ENCODE measurements around the gene ECHDC3. TPM values are rescaled to one million over a fixed set of nuclear protein-coding genes. Genes with fewer than 3 reads are reported as not detected.

ECHDC3 gene
- total RNA-seq, 2 donors from 2014 or later, result 12.9 to 13.6 TPM

DNA sequence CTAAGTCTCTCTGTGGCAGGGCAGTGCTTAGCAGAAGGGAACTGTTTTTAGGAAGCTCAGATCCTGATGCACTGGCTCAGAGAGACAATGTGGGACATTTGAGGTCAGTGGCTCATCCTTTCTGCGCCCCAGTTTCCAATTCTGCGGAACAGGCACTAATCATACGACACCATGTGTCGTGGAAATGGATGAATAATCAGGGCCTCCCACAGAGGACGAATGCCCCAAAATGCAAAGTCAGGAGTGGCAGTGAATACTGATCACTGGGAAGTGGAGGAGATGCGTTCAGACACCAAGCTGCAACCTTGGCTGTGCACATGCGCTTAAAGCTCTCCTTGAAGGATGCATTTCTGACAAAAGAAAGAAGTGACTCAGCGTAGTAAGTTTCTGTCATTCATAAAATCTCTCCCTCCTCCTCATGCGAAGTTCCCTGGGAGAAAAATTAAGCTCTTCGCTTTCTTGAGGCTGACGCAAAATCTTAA lies 21.9 kb upstream of the ECHDC3 start:
- 93 to 98% methylated on average over 11 of the region's 11 CpGs for WGBS, 2 experiments (ENCODE audit: insufficient coverage in 1 of 2, insufficient read length in 1 of 2)
- Mint-ChIP-seq H3K4me1 (no peaks in the 10 kb centered on the region), H3K27ac (no peak overlapping the region), H3K9me3 (no peaks in the 10 kb centered on the region), H3K27me3 (ENCODE audit: insufficient read depth) (no peaks in the 10 kb centered on the region), H3K36me3 (ENCODE audit: low read depth) (no peaks in the 10 kb centered on the region), H3K4me3 (no peak overlapping the region)
- Histone ChIP-seq H3K36me3 (ENCODE audit: control insufficient read depth, insufficient read depth, low read length) (no peaks in the 10 kb centered on the region), H3K4me1 (ENCODE audit: control insufficient read depth, insufficient read depth, low read length) (no peaks in the 10 kb centered on the region), H3K4me3 (ENCODE audit: low read length) (no peak overlapping the region), H3K9ac (ENCODE audit: extremely low read depth, low read length, poor library complexity, severe bottlenecking) (no peak overlapping the region), H3K27ac (ENCODE audit: low read depth, low read length) (no peak overlapping the region), H3K9me3 (ENCODE audit: control insufficient read depth, low read length) (no peaks in the 10 kb centered on the region), H3K27me3 (ENCODE audit: control insufficient read depth, insufficient read depth, low read length, poor library complexity, severe bottlenecking) (no peaks in the 10 kb centered on the region)
- TF ChIP-seq, protein P1, sequence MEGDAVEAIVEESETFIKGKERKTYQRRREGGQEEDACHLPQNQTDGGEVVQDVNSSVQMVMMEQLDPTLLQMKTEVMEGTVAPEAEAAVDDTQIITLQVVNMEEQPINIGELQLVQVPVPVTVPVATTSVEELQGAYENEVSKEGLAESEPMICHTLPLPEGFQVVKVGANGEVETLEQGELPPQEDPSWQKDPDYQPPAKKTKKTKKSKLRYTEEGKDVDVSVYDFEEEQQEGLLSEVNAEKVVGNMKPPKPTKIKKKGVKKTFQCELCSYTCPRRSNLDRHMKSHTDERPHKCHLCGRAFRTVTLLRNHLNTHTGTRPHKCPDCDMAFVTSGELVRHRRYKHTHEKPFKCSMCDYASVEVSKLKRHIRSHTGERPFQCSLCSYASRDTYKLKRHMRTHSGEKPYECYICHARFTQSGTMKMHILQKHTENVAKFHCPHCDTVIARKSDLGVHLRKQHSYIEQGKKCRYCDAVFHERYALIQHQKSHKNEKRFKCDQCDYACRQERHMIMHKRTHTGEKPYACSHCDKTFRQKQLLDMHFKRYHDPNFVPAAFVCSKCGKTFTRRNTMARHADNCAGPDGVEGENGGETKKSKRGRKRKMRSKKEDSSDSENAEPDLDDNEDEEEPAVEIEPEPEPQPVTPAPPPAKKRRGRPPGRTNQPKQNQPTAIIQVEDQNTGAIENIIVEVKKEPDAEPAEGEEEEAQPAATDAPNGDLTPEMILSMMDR (conservative IDR thresholded peaks at IDR 0.05), result no peak
- DNase-seq, result no peak

DNA sequence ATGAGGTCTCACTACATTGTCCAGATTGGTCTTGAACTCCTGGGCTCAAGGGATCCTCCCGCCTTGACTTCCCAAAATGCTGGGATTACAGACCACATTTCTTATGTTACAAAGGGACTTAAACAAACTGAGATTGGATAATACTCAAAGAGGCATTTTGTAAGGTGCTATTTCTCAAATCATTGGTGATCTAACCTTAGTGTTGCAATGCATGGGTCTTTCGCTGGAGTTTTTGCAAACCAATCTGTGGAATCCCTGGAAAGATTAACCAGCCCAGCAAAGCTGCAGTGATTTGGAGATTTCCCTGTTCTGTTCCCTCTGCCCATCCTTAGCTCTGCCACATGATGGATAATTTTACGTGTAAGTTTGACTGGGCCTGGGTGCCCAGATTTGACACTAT lies 20.4 kb upstream of the ECHDC3 start:
- no peak overlapping the region for H3K27ac Mint-ChIP-seq
- no peak overlapping the region for H3K27ac ChIP-seq (ENCODE audit: low read depth, low read length)
- no peaks in the 10 kb centered on the region for H3K36me3 Mint-ChIP-seq (ENCODE audit: low read depth)
- no peaks in the 10 kb centered on the region for H3K4me1 Mint-ChIP-seq
- no peaks in the 10 kb centered on the region for H3K27me3 ChIP-seq (ENCODE audit: control insufficient read depth, insufficient read depth, low read length, poor library complexity, severe bottlenecking)
- H3K4me3 ChIP-seq (ENCODE audit: low read length), result no peak overlapping the region
- no peaks in the 10 kb centered on the region for H3K9me3 Mint-ChIP-seq
- DNase-seq, result no peak
- no peaks in the 10 kb centered on the region for H3K4me1 ChIP-seq (ENCODE audit: control insufficient read depth, insufficient read depth, low read length)
- H3K36me3 ChIP-seq (ENCODE audit: control insufficient read depth, insufficient read depth, low read length), result no peaks in the 10 kb centered on the region
- WGBS, 2 experiments (ENCODE audit: insufficient coverage in 1 of 2, insufficient read length in 1 of 2), result 90% methylated on average over 1 to 3 of the region's 3 CpGs
- H3K27me3 Mint-ChIP-seq (ENCODE audit: insufficient read depth), result no peaks in the 10 kb centered on the region
- no peak overlapping the region for H3K9ac ChIP-seq (ENCODE audit: extremely low read depth, low read length, poor library complexity, severe bottlenecking)
- no peak overlapping the region for H3K4me3 Mint-ChIP-seq
- TF ChIP-seq, protein P1 (conservative IDR thresholded peaks at IDR 0.05), result no peak
- no peaks in the 10 kb centered on the region for H3K9me3 ChIP-seq (ENCODE audit: control insufficient read depth, low read length)

DNA sequence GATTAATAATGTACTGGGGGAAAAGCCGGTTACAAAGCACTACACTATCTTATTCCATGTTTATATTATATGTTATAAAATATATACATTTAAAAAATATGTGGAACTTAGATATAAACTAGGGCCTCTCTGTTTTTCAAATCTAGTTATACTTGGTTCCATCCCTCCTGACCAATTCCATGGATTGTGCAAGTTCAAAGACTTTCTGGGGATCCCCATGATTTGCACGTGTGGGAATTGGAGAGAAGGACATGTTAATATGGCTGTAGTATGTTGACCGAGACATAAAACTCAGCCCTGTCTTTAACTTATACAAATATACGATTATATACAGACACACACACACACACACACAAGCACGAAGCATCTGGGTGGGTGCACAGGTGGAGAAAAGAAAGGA lies 18.8 kb upstream of the ECHDC3 start:
- H3K27me3 Mint-ChIP-seq (ENCODE audit: insufficient read depth), result no peaks in the 10 kb centered on the region
- TF ChIP-seq, protein P1 (conservative IDR thresholded peaks at IDR 0.05), result no peak
- H3K36me3 ChIP-seq (ENCODE audit: control insufficient read depth, insufficient read depth, low read length), result no peaks in the 10 kb centered on the region
- no peak overlapping the region for H3K27ac ChIP-seq (ENCODE audit: low read depth, low read length)
- H3K9ac ChIP-seq (ENCODE audit: extremely low read depth, low read length, poor library complexity, severe bottlenecking), result no peak overlapping the region
- H3K27ac Mint-ChIP-seq, result no peak overlapping the region
- H3K4me1 ChIP-seq (ENCODE audit: control insufficient read depth, insufficient read depth, low read length), result no peaks in the 10 kb centered on the region
- no peaks in the 10 kb centered on the region for H3K27me3 ChIP-seq (ENCODE audit: control insufficient read depth, insufficient read depth, low read length, poor library complexity, severe bottlenecking)
- no peak for DNase-seq
- 100% methylated on average over 1 to 2 of the region's 5 CpGs for WGBS, 2 experiments (ENCODE audit: insufficient coverage in 1 of 2, insufficient read length in 1 of 2)
- peaks cover 7% of the 10 kb centered on the region for H3K9me3 Mint-ChIP-seq
- H3K36me3 Mint-ChIP-seq (ENCODE audit: low read depth), result no peaks in the 10 kb centered on the region
- peaks cover 2% of the 10 kb centered on the region for H3K9me3 ChIP-seq (ENCODE audit: control insufficient read depth, low read length)
- H3K4me3 Mint-ChIP-seq, result no peak overlapping the region
- H3K4me3 ChIP-seq (ENCODE audit: low read length), result no peak overlapping the region
- H3K4me1 Mint-ChIP-seq, result no peaks in the 10 kb centered on the region

Data from endodermal cell (in vitro differentiated cells).